NOMO-1 treated with DMSO at 0.1 percent for 48 hours (cell line): ENCODE data around the gene ARHGAP15.
A peak's percentile ranks its signal among the peaks of the same experiment; 100 is the strongest.

Experiments used
- DNase-seq: peaks from one replicate; lab custom pipeline; 2025; ENCODE audit not compliant: unreplicated experiment; lab: John Stamatoyannopoulos, UW

Gene ARHGAP15

GRCh38 chr2:143704451-143705106, 575.4 kb downstream of the ARHGAP15 start:
- DNase-seq: no peak

GRCh38 chr2:143705108-143705707, 576.0 kb downstream of the ARHGAP15 start:
- peak; percentile 22 for DNase-seq

GRCh38 chr2:143706354-143706753, 577.1 kb downstream of the ARHGAP15 start:
- DNase-seq: no peak

DNA sequence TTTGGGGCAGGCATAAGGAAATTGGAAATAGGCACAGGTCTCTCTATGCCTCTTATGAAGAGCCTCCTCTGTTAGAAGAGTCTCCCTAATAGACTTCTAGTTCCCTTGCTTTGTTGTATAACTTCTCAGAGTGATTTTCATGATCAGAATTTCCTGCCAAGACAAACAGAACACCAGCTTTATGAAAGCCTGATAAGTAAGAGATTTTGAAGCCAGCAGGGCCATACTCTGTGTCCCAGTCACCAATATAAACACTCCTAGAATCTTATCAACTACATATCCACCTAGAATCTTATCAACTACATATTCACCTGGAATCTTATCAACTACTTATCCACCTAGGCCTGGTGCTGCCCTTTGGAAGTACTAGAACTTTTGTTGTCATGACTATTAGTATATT, 579.5 kb downstream of the ARHGAP15 start:
- no peak for DNase-seq

DNA sequence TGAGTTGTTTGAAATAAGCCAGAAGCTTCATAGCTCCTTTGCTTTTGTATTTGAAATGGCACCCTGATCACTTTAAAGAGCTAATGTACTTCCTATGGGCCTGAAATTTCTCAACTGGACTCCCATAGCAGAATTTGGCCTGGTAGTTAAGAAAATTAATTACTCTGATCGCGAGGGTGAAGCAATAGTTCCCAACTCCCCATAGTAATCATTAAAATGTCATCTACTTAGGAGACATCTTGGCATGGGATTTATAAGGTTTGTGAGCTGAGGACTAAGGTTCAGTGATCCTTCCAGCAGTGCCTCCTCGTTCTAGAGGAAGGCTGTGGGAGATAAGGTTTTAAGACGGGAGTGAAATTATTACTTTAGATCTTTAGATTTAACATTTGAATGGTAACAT, 581.0 kb downstream of the ARHGAP15 start:
- no peak for DNase-seq

DNA sequence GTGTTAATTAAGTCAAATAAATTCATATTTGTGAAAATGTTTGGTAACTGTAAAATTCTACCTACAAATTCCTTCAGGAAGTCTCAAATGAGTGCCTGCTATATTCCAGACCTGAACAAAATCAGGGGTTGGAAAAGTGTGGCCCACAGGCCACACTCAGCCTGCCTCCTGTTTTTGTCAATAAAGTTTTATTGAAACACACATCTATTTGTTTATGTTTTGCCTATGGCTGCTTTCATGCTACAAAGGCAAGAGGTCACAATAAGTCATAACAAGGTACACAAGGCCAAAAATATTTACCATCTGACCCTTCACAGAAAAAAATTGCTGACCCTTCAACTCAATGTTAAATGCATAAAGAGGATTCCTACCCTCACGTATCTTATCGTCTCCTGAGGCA, 581.7 kb downstream of the ARHGAP15 start:
- DNase-seq: no peak

GRCh38 chr2:143716522-143716921, 587.3 kb downstream of the ARHGAP15 start:
- no peak for DNase-seq

GRCh38 chr2:143717053-143717452, 587.8 kb downstream of the ARHGAP15 start:
- no peak for DNase-seq

GRCh38 chr2:143717536-143718168, 588.4 kb downstream of the ARHGAP15 start:
- DNase-seq: no peak

DNA sequence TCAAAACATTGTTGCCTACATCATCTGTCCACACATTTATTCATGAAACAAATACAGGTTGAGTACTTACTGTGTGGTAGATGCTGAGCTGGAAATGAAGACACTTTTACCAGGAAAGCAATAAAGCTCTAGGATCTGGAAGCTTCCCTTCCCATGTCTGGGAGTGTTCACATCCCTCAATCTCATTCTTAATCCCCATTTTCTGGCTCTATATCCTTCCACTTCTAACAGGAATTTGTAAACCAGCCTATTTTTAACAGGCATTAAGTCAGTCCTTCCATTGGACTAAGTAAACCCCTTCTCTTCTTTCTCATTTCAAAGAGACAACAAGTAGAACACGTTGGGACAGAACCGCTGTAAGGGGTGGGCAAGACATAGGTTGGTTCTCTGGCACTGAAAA, 589.5 kb downstream of the ARHGAP15 start:
- no peak for DNase-seq

DNA sequence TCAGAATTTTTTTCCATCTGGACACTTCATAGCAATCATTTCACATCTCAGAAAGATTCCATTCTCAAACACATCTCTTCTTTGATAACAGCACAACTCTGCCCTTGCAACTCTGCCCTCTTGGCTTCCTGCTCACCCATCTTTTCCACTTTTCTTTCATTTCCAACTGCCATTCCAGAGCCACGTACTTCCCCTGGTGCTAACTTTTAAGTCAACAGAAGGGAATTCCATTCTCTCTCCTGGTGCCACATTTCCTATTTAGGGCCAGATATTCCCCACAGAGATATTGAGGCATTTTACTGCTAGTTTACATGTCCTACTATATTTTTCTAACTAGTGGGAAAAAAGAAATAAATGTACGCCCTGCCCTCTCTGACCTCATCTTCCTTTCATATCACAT, 590.2 kb downstream of the ARHGAP15 start:
- DNase-seq: no peak

DNA sequence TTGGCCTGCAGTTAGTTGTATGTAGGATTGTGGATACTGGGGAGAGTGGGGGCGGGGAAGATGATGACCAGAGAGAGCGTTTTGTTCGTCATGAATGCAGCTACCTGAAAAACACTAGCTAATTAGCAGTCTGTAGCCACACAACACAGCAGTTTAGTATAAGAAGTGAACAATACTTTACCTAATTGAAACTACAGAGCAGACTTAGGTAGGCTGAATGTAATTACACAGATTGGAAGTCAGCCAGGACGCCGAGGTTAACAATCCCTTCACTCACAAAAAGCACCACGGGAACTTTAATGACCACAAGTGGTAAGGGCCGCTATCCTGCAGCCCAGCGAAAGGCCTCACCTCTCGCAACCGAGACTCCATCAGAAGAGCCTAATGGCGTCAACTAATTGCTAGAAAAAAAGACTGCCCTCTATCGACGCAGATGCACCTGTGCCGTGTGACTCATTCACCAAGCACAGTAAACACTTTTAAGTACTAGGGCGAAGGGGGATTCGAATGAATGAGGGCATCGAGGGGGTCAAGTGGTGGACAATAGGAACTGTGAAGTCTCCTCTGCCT, 591.0 kb downstream of the ARHGAP15 start:
- DNase-seq: no peak

- no peak for DNase-seq
Measured at GRCh38 chr2:143725400-143725799, 596.2 kb downstream of the ARHGAP15 start.

GRCh38 chr2:143726151-143726845, 597.1 kb downstream of the ARHGAP15 start:
- DNase-seq: no peak

- DNase-seq: no peak
Measured at GRCh38 chr2:143728498-143728897, 599.3 kb downstream of the ARHGAP15 start.

GRCh38 chr2:143729296-143729814, 600.1 kb downstream of the ARHGAP15 start:
- no peak for DNase-seq

- DNase-seq: peak; percentile 49
Measured at GRCh38 chr2:143730155-143730952, 601.1 kb downstream of the ARHGAP15 start.

- no peak for DNase-seq
Measured at GRCh38 chr2:143730953-143731260, 601.7 kb downstream of the ARHGAP15 start.

- no peak for DNase-seq
Measured at GRCh38 chr2:143732076-143732475, 602.9 kb downstream of the ARHGAP15 start.

- no peak for DNase-seq
Measured at GRCh38 chr2:143732871-143733270, 603.7 kb downstream of the ARHGAP15 start.

DNA sequence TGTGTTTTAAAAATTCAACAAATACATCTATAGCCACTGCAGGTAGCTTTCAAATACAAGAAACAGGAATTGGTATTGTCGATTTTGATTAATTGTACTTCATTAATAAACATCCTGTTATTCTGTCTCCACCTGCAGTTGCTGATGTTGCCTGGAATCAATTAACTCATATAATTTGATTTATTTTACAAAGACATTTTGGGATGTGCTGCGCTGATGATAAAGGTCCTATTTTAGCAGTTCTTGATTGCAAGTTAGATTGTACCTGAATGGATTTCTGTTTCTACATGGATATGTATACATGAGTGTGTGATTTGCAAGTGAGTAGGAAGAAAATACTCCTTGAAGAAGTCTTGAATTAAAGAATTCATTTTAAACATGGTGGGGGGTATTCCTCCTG, 605.3 kb downstream of the ARHGAP15 start:
- DNase-seq: no peak
